ELF-1 (cell line): ENCODE measurements around the gene OPA1.

ENCODE experiments used
- DNase-seq: peaks from one replicate; pipeline ENCODE4 v3.0.0-alpha.2; 2016; ENCODE audit warnings: low read depth, low spot score

Gene OPA1

GRCh38 chr3:193592841-193593667 is at the start of gene OPA1:
OPA1 (plus strand) TSS chr3:193593208; CDS start chr3:193593378, 170 bp downstream.
- DNase-seq, result peak; percentile 99

GRCh38 chr3:193544289-193544688 is 48.7 kb upstream of the OPA1 start:
- no peak for DNase-seq

GRCh38 chr3:193545304-193545703 is 47.7 kb upstream of the OPA1 start:
- no peak for DNase-seq

GRCh38 chr3:193546129-193546528 is 46.9 kb upstream of the OPA1 start:
- DNase-seq, result no peak

- no peak for DNase-seq
Observed at GRCh38 chr3:193548406-193548805, 44.6 kb upstream of the OPA1 start.

- no peak for DNase-seq
Observed at GRCh38 chr3:193552923-193553322, 40.1 kb upstream of the OPA1 start.

GRCh38 chr3:193553586-193553985 is 39.4 kb upstream of the OPA1 start:
- no peak for DNase-seq

GRCh38 chr3:193554811-193555210 is 38.2 kb upstream of the OPA1 start, which contains the start of gene ATP13A4:
ATP13A4 (minus strand) TSS chr3:193554895; CDS start chr3:193554799, 96 bp downstream.
- DNase-seq, result peak; percentile 27

- no peak for DNase-seq
Observed at GRCh38 chr3:193556841-193557240, 36.2 kb upstream of the OPA1 start.

GRCh38 chr3:193559100-193559499 is 33.9 kb upstream of the OPA1 start:
- no peak for DNase-seq

GRCh38 chr3:193560091-193560490 is 32.9 kb upstream of the OPA1 start:
- DNase-seq, result no peak

GRCh38 chr3:193560870-193561269 is 32.1 kb upstream of the OPA1 start:
- DNase-seq, result no peak

- no peak for DNase-seq
Observed at GRCh38 chr3:193563426-193563825, 29.6 kb upstream of the OPA1 start.

- no peak for DNase-seq
Observed at GRCh38 chr3:193564012-193564411, 29.0 kb upstream of the OPA1 start.

GRCh38 chr3:193569119-193569518 is 23.9 kb upstream of the OPA1 start:
- no peak for DNase-seq

GRCh38 chr3:193572426-193572908 is 20.5 kb upstream of the OPA1 start:
- peak; percentile 63 for DNase-seq

- no peak for DNase-seq
Observed at GRCh38 chr3:193573403-193574191, 19.4 kb upstream of the OPA1 start.

GRCh38 chr3:193574488-193575070 is 18.4 kb upstream of the OPA1 start:
- no peak for DNase-seq

- DNase-seq, result no peak
Observed at GRCh38 chr3:193585530-193585929, 7.5 kb upstream of the OPA1 start.

GRCh38 chr3:193586526-193586925 is 6.5 kb upstream of the OPA1 start:
- DNase-seq, result no peak

- DNase-seq, result no peak
Observed at GRCh38 chr3:193589129-193589528, 3.9 kb upstream of the OPA1 start.

- no peak for DNase-seq
Observed at GRCh38 chr3:193589616-193590015, 3.4 kb upstream of the OPA1 start.
